ENCODE measurements around the gene CLIC6. TPM values are rescaled to one million over a fixed set of nuclear protein-coding genes. Genes with fewer than 3 reads are reported as not detected.

CLIC6 gene
- polyA plus RNA-seq, 4 donors: 1.7 to 3.9 (median 2.7) TPM

- no peak for DNase-seq (ENCODE audit: low read depth in 4 of 4, low spot score in 3 of 4)
Observed at GRCh38 chr21:34761758-34762330, 93.0 kb downstream of the CLIC6 start.

DNA sequence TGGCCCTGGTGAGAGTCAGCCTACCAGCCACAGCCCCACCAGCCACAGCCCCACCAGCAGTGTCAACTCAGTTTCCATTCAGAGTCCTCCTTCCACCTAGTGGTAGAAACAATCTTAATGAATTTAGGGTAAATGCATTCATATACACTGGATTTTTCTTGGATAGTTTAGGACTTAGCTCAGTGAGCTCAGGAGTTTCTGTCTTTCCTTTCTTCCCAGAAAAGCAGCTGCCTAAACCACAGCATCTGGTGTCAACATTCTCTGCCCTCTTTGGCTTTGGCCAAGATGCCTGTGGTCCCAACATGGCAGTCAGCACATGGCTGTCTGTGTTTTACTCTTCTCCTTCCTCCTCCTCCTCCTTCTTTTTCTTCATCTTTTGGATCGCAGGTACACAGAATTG lies 94.0 kb downstream of the CLIC6 start:
- no peak for DNase-seq (ENCODE audit: low read depth in 4 of 4, low spot score in 3 of 4)

DNA sequence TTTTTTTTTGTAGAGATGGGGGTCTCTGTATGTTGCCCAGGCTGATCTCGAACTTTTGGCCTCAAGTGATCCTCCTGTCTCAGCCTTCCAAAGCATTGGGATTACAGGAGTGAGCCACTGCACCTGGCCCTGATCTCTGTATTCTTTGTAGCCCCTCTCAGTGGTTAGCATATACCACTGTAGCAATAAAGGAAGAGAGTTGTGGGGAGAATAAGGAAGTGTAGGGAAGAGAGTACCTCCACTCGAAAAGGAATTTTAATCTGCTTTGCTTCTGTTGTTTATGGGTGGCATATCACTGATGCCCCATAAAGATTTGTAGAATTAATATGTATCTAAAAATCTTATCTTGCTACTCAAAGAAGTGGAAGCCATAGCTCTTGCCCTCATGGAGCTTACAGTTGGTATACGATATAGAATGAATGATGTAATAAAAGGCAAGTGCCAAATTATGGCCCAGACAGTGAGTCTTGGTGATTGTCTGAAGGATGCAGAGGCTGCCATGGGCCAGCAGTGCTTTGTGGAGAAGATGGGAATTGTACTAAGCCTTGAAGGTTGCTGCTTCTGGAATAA lies 96.0 kb downstream of the CLIC6 start:
- no peak for DNase-seq (ENCODE audit: low read depth in 4 of 4, low spot score in 3 of 4)

- DNase-seq (ENCODE audit: low read depth in 4 of 4, low spot score in 3 of 4): no peak
Observed at GRCh38 chr21:34765619-34766018, 96.8 kb downstream of the CLIC6 start.

DNA sequence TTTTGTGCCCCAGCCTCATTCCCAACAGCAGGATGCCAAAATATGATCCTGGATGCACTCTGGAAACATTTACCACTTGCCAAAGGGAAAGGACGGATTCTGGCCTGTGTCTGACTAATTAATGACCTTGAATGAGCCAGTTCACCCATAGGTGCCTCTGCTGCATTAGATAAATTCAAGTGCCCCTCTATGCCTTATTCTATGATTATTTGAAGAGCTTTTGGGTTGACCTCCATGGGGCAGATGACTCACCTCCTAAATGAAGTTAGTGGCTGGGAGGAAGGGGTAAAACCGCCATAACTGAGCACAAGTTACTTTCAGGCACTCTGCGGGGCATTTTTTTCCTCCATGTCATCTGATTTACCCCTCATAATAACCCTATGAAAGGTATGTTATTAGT lies 98.1 kb downstream of the CLIC6 start:
- DNase-seq (ENCODE audit: low read depth in 4 of 4, low spot score in 3 of 4): no peak

Other genes starting within 250 kb of the CLIC6 start
- gene SMIM34, start 245.0 kb upstream of the CLIC6 start, polyA plus RNA-seq (ENCODE audit: insufficient read length in 4 of 4): under 1 TPM; 0.22 to 0.46 (median 0.31) TPM
- gene KCNE1, start 156.8 kb upstream of the CLIC6 start, polyA plus RNA-seq (ENCODE audit: insufficient read length in 4 of 4): 1 to 10 TPM in 1 of 4 donors, under 1 TPM in 3; 0.51 to 1.1 (median 0.76) TPM
- gene RCAN1, start 53.9 kb upstream of the CLIC6 start, polyA plus RNA-seq (ENCODE audit: insufficient read length in 4 of 4): 10 to 100 TPM; 34.8 to 39.6 (median 37.2) TPM